ENCODE results near the gene LIMS1. TPM values are rescaled to one million over a fixed set of nuclear protein-coding genes. Genes with fewer than 3 reads are reported as not detected.
A peak's percentile ranks its signal among the peaks of the same experiment; 100 is the strongest.

Gene LIMS1
- total and polyA plus RNA-seq, 2 of the 13 experiments (the other 11 are each of a cell fraction or from before 2014, with no cell fraction given) = 38.3 to 49.6 TPM

GRCh38 chr2:108533832-108534583, at the start of gene LIMS1 (continued):
- TF ChIP-seq ZNF280D (CRISPR knock-in tag; IDR thresholded peaks at IDR 0.05) = peak; percentile 92
- TF ChIP-seq CHCHD3 (CRISPR knock-in tag; IDR thresholded peaks at IDR 0.05) = 0 out of 2 replicates have a peak, but pooled peaks have one; percentile 65
- TF ChIP-seq NR2C2 (CRISPR knock-in tag; IDR thresholded peaks at IDR 0.05; ENCODE audit: borderline replicate concordance) = 0 out of 2 replicates have a peak, but pooled peaks have one; percentile 58
- peak; percentile 82; the same call in 1 of the 2 replicates for TF ChIP-seq MYNN (CRISPR knock-in tag; IDR thresholded peaks at IDR 0.05; ENCODE audit: low read depth)
- no peak for TF ChIP-seq TEAD3 (CRISPR knock-in tag; optimal IDR thresholded peaks at IDR 0.05; ENCODE audit: borderline replicate concordance)
- peak; percentile 96 for TF ChIP-seq ZNF687 (CRISPR knock-in tag; IDR thresholded peaks at IDR 0.05)
- TF ChIP-seq ZNF619 (CRISPR knock-in tag; IDR thresholded peaks at IDR 0.05) = no peak; the same call in 1 of the 2 replicates
- TF ChIP-seq NR3C1 (CRISPR knock-in tag; IDR thresholded peaks at IDR 0.05) = no peak
- peak; percentile 79 for TF ChIP-seq TFDP2 (CRISPR knock-in tag; IDR thresholded peaks at IDR 0.05)
- peak; percentile 88 for TF ChIP-seq GPN1 (CRISPR knock-in tag; IDR thresholded peaks at IDR 0.05; ENCODE audit: borderline replicate concordance)
- no peak for TF ChIP-seq GLMP (CRISPR knock-in tag; IDR thresholded peaks at IDR 0.05; ENCODE audit: borderline replicate concordance)
- TF ChIP-seq ZFP37 (CRISPR knock-in tag; IDR thresholded peaks at IDR 0.05; ENCODE audit: borderline replicate concordance) = peak; percentile 38; the same call in 1 of the 2 replicates
- TF ChIP-seq ZNF761 (CRISPR knock-in tag; conservative IDR thresholded peaks at IDR 0.05) = peak; percentile 88
